ENCODE data around the gene REG4. TPM values are rescaled to one million over a fixed set of nuclear protein-coding genes. Genes with fewer than 3 reads are reported as not detected.
"Not testable (repeated sequence)": the region's sequence is repeated elsewhere in the genome, so short reads cannot be mapped to it uniquely, and the experiment has no call there.

Gene REG4
- total RNA-seq, 1 donor from 2014 or later = 0.61 TPM

- intact Hi-C loops (cut with micrococcal nuclease) = loop anchor here (2.0 to 5.0 kb wide), 3 partner anchors 62 to 334 kb away; no protein-coding TSS in a partner anchor
Measured at GRCh38 chr1:119808491-119808890, 2.8 kb downstream of the REG4 start.

- intact Hi-C loops (cut with micrococcal nuclease) = loop anchor here (5.0 kb wide), 2 partner anchors 161 to 336 kb away; no protein-coding TSS in a partner anchor
Measured at GRCh38 chr1:119806489-119806888, 4.8 kb downstream of the REG4 start.

GRCh38 chr1:119805746-119806145 lies 5.5 kb downstream of the REG4 start:
- intact Hi-C loops (cut with micrococcal nuclease) = loop anchor here (5.0 kb wide), 2 partner anchors 162 to 337 kb away; no protein-coding TSS in a partner anchor

GRCh38 chr1:119805247-119805646 lies 6.0 kb downstream of the REG4 start:
- intact Hi-C loops (cut with micrococcal nuclease) = loop anchor here (5.0 kb wide), 2 partner anchors 162 to 337 kb away; no protein-coding TSS in a partner anchor

GRCh38 chr1:119799599-119800177 lies 11.6 kb downstream of the REG4 start:
- intact Hi-C loops (cut with micrococcal nuclease) = no loop called here

- intact Hi-C loops (cut with micrococcal nuclease) = no loop called here
Measured at GRCh38 chr1:119799003-119799402, 12.3 kb downstream of the REG4 start.

GRCh38 chr1:119797606-119798005 lies 13.7 kb downstream of the REG4 start:
- intact Hi-C loops (cut with micrococcal nuclease) = no loop called here

- intact Hi-C loops (cut with micrococcal nuclease) = no loop called here
Measured at GRCh38 chr1:119797162-119797561, 14.1 kb downstream of the REG4 start.

- intact Hi-C loops (cut with micrococcal nuclease) = no loop called here
Measured at GRCh38 chr1:119795261-119796200, 15.7 kb downstream of the REG4 start.

GRCh38 chr1:119794876-119795240 lies 16.4 kb downstream of the REG4 start:
- intact Hi-C loops (cut with micrococcal nuclease) = no loop called here

- intact Hi-C loops (cut with micrococcal nuclease) = no loop called here
Measured at GRCh38 chr1:119794230-119794875, 16.9 kb downstream of the REG4 start.

- intact Hi-C loops (cut with micrococcal nuclease) = no loop called here
Measured at GRCh38 chr1:119791377-119791776, 19.9 kb downstream of the REG4 start.

- intact Hi-C loops (cut with micrococcal nuclease) = no loop called here
Measured at GRCh38 chr1:119790451-119791198, 20.6 kb downstream of the REG4 start.

GRCh38 chr1:119787776-119788175 lies 23.5 kb downstream of the REG4 start:
- intact Hi-C loops (cut with micrococcal nuclease) = no loop called here

GRCh38 chr1:119786473-119787050 lies 24.7 kb downstream of the REG4 start:
- intact Hi-C loops (cut with micrococcal nuclease) = not testable (repeated sequence)

- intact Hi-C loops (cut with micrococcal nuclease) = not testable (repeated sequence)
Measured at GRCh38 chr1:119786046-119786445, 25.2 kb downstream of the REG4 start.

GRCh38 chr1:119784191-119784781 lies 27.0 kb downstream of the REG4 start:
- intact Hi-C loops (cut with micrococcal nuclease) = no loop called here

- intact Hi-C loops (cut with micrococcal nuclease) = no loop called here
Measured at GRCh38 chr1:119783354-119784185, 27.7 kb downstream of the REG4 start.

- intact Hi-C loops (cut with micrococcal nuclease) = no loop called here
Measured at GRCh38 chr1:119782631-119783325, 28.5 kb downstream of the REG4 start.
